ENCODE results near the gene AGPAT1.

DNA sequence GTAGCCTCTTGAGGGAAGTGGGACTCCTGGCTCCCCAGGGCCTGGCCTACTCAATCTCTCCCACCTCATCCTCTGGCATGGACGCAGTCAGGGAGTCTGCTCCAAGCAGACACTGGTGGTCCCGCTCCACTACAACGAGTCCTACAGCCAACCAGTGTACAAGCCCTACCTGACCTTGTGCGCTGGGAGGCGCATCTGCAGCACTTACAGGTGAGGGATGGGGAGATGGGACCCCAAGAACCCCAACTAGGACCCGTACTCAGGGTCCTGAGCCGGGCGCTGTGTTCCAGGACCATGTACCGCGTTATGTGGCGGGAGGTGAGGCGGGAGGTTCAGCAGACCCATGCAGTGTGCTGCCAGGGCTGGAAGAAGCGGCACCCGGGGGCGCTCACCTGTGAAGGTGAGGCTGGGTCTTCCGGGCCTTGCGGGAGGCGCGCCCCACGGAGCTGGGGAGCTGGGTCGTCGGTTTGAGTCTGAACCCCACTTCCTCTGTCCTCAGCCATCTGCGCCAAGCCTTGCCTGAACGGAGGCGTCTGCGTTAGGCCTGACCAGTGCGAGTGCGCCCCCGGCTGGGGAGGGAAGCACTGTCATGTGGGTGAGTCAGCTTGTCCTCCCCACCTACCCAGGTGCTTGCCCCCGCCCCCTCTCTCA, 9.3 kb downstream of the AGPAT1 start:
- no peak for TF ChIP-seq EZH2phosphoT487 (IDR thresholded peaks at IDR 0.05; ENCODE audit: borderline replicate concordance)
- TF ChIP-seq POLR2AphosphoS5 (IDR thresholded peaks at IDR 0.05; ENCODE audit: low read depth, low read length) = no peak
- TF ChIP-seq, protein P1, sequence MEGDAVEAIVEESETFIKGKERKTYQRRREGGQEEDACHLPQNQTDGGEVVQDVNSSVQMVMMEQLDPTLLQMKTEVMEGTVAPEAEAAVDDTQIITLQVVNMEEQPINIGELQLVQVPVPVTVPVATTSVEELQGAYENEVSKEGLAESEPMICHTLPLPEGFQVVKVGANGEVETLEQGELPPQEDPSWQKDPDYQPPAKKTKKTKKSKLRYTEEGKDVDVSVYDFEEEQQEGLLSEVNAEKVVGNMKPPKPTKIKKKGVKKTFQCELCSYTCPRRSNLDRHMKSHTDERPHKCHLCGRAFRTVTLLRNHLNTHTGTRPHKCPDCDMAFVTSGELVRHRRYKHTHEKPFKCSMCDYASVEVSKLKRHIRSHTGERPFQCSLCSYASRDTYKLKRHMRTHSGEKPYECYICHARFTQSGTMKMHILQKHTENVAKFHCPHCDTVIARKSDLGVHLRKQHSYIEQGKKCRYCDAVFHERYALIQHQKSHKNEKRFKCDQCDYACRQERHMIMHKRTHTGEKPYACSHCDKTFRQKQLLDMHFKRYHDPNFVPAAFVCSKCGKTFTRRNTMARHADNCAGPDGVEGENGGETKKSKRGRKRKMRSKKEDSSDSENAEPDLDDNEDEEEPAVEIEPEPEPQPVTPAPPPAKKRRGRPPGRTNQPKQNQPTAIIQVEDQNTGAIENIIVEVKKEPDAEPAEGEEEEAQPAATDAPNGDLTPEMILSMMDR (IDR thresholded peaks at IDR 0.05 in 2 of 3, conservative IDR thresholded peaks at IDR 0.05 in 1 of 3; ENCODE audit: borderline replicate concordance in 1 of 3, insufficient read depth in 1 of 3, low read depth in 2 of 3, low read length in 2 of 3) = 0 out of 6 replicates have a peak, but pooled peaks of 1 of the 3 experiments have one; percentile 17
- no peak for TF ChIP-seq TCF7L2 (IDR thresholded peaks at IDR 0.05; ENCODE audit: borderline replicate concordance, extremely low read depth, insufficient read depth, insufficient read length)

All from HCT116 (cell line).